ENCODE results near the gene NET1. TPM values are rescaled to one million over a fixed set of nuclear protein-coding genes. Genes with fewer than 3 reads are reported as not detected.
A peak's percentile ranks its signal among the peaks of the same experiment; 100 is the strongest.

Gene NET1
- polyA plus RNA-seq, 1 of the 3 experiments (the other 2 are of a cell fraction): 4.7 TPM

DNA sequence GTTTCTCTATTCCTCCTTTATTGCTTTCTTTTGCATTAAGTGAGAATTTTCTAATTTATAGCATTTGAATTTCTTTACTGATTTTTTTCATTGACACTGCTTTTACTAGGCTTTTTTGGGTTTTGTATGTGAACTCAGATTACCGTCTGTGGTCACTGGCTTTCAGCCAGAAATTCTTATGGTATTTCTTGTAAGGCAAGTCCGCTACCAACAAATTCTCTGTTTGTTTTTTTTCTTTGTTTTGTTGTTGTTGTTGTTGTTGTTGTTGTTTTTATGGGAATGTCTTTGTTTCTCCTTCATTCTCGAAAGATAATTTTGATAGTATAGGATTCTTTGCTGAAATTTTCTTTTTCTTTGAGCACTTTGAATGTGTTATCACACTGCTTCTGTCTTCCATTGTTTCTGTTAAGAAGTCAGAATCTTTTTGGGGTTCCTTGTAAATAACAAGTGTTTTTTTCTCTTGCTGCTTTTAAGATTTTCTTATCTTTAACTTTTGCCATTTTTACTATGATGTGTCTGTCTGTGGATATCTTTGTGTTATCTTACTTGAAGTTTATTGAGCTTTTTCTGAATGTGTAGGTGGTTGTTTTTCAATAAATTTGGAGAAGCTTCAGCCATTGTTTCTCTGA is 7.2 kb downstream of the NET1 start:
- Histone ChIP-seq H3K79me2 (ENCODE audit: insufficient read depth) (peaks cover 96% of the 10 kb centered on the region), H3K9me2 (no peaks in the 10 kb centered on the region), H3K27me3 (ENCODE audit: insufficient read depth) (no peaks in the 10 kb centered on the region), H2AFZ (ENCODE audit: low read depth) (no peak overlapping the region), H3K4me1 (ENCODE audit: control insufficient read depth in 1 of 2, insufficient read depth in 2 of 2, low read depth in 1 of 2, low read length in 1 of 2) (peaks cover 0 to 9% of the 10 kb centered on the region in 2 experiments; a peak in 2 of 4 replicates), H3K27ac (ENCODE audit: low read depth in 2 of 2, low read length in 1 of 2) (no peak overlapping the region), H4K20me1 (ENCODE audit: insufficient read depth) (no peaks in the 10 kb centered on the region), H3F3A (replicated peaks; ENCODE audit: insufficient read depth) (peaks cover 6% of the 10 kb centered on the region), H3K4me2 (no peak overlapping the region), H3K9ac (no peak overlapping the region), H3K4me3 (ENCODE audit: low read depth in 2 of 2, low read length in 1 of 2) (no peak overlapping the region), H3K36me3 (replicated peaks in 1 of 2; ENCODE audit: control insufficient read depth in 1 of 2, insufficient read depth in 2 of 2, low read length in 1 of 2) (peaks cover 0 to 19% of the 10 kb centered on the region in 2 experiments), H3K9me3 (peaks cover 16% of the 10 kb centered on the region)
- TF ChIP-seq TAF1 (IDR thresholded peaks at IDR 0.05; ENCODE audit: borderline replicate concordance, low read depth, low read length): no peak
- no peak for TF ChIP-seq TEAD4 (IDR thresholded peaks at IDR 0.05; ENCODE audit: borderline replicate concordance, insufficient read depth)
- TF ChIP-seq, protein P1, sequence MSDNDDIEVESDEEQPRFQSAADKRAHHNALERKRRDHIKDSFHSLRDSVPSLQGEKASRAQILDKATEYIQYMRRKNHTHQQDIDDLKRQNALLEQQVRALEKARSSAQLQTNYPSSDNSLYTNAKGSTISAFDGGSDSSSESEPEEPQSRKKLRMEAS (IDR thresholded peaks at IDR 0.05; ENCODE audit: low read depth): no peak
- TF ChIP-seq MXI1 (IDR thresholded peaks at IDR 0.05; ENCODE audit: low read depth, low read length): no peak
- WGBS (ENCODE audit: low lambda C conversion rate): 95% methylated on average over 3 of the region's 3 CpGs
- CTCF ChIA-PET: interaction anchor here (2.2 to 3.5 kb wide), 2 partner anchors 15 to 23 kb away, joined by 7 to 13 read pairs; no protein-coding TSS in a partner anchor
- no peak for DNase-seq
- POLR2A ChIA-PET: no interaction called here

DNA sequence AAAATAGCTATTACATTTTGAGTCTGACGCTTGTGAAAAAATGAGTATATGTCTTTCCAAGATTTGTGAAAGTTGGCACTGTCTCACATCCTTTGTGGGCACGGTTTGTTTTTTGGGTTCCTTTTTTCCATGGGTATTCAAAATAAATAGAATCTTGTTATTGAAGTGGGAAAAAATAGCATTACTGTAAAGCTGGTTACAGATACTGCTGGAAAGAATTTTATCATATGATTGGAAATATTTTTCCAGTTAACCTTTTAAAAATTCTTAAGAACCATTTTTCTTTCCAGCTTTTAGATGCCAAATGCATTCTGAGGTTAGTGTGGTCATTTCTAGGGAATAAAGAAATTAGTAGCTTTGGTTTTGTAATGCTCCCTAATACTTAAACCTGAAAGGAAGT is 11.4 kb downstream of the NET1 start:
- no peak overlapping the region for H3K4me2 ChIP-seq
- peaks cover 0 to 18% of the 10 kb centered on the region in 2 experiments for H3K36me3 ChIP-seq (replicated peaks in 1 of 2; ENCODE audit: control insufficient read depth in 1 of 2, insufficient read depth in 2 of 2, low read length in 1 of 2)
- no peak overlapping the region for H3K9ac ChIP-seq
- H3K4me3 ChIP-seq (ENCODE audit: low read depth in 2 of 2, low read length in 1 of 2): no peak overlapping the region
- peaks cover 6% of the 10 kb centered on the region for H3F3A ChIP-seq (replicated peaks; ENCODE audit: insufficient read depth)
- 53% methylated on average over 2 of the region's 2 CpGs for WGBS (ENCODE audit: low lambda C conversion rate)
- H3K79me2 ChIP-seq (ENCODE audit: insufficient read depth): peaks cover 81% of the 10 kb centered on the region
- TF ChIP-seq MXI1 (IDR thresholded peaks at IDR 0.05; ENCODE audit: low read depth, low read length): no peak
- TF ChIP-seq, protein P2, sequence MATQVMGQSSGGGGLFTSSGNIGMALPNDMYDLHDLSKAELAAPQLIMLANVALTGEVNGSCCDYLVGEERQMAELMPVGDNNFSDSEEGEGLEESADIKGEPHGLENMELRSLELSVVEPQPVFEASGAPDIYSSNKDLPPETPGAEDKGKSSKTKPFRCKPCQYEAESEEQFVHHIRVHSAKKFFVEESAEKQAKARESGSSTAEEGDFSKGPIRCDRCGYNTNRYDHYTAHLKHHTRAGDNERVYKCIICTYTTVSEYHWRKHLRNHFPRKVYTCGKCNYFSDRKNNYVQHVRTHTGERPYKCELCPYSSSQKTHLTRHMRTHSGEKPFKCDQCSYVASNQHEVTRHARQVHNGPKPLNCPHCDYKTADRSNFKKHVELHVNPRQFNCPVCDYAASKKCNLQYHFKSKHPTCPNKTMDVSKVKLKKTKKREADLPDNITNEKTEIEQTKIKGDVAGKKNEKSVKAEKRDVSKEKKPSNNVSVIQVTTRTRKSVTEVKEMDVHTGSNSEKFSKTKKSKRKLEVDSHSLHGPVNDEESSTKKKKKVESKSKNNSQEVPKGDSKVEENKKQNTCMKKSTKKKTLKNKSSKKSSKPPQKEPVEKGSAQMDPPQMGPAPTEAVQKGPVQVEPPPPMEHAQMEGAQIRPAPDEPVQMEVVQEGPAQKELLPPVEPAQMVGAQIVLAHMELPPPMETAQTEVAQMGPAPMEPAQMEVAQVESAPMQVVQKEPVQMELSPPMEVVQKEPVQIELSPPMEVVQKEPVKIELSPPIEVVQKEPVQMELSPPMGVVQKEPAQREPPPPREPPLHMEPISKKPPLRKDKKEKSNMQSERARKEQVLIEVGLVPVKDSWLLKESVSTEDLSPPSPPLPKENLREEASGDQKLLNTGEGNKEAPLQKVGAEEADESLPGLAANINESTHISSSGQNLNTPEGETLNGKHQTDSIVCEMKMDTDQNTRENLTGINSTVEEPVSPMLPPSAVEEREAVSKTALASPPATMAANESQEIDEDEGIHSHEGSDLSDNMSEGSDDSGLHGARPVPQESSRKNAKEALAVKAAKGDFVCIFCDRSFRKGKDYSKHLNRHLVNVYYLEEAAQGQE (IDR thresholded peaks at IDR 0.05; ENCODE audit: low read depth, low read length): no peak
- TF ChIP-seq RCOR1 (IDR thresholded peaks at IDR 0.05; ENCODE audit: low read length): no peak
- TF ChIP-seq TCF12 (IDR thresholded peaks at IDR 0.05): no peak
- TF ChIP-seq, protein P3, sequence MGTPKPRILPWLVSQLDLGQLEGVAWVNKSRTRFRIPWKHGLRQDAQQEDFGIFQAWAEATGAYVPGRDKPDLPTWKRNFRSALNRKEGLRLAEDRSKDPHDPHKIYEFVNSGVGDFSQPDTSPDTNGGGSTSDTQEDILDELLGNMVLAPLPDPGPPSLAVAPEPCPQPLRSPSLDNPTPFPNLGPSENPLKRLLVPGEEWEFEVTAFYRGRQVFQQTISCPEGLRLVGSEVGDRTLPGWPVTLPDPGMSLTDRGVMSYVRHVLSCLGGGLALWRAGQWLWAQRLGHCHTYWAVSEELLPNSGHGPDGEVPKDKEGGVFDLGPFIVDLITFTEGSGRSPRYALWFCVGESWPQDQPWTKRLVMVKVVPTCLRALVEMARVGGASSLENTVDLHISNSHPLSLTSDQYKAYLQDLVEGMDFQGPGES (IDR thresholded peaks at IDR 0.05; ENCODE audit: low read depth, low read length): no peak
- TF ChIP-seq NRF1 (IDR thresholded peaks at IDR 0.05; ENCODE audit: low read depth, low read length): no peak
- TF ChIP-seq, protein P4, sequence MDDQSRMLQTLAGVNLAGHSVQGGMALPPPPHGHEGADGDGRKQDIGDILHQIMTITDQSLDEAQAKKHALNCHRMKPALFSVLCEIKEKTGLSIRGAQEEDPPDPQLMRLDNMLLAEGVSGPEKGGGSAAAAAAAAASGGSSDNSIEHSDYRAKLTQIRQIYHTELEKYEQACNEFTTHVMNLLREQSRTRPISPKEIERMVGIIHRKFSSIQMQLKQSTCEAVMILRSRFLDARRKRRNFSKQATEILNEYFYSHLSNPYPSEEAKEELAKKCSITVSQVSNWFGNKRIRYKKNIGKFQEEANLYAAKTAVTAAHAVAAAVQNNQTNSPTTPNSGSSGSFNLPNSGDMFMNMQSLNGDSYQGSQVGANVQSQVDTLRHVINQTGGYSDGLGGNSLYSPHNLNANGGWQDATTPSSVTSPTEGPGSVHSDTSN (IDR thresholded peaks at IDR 0.05): no peak
- TF ChIP-seq RXRA (IDR thresholded peaks at IDR 0.05; ENCODE audit: borderline replicate concordance, low read depth): no peak
- TF ChIP-seq MEF2A (IDR thresholded peaks at IDR 0.05; ENCODE audit: borderline replicate concordance, low read depth): no peak
- TF ChIP-seq, protein P1 (IDR thresholded peaks at IDR 0.05; ENCODE audit: low read depth): no peak
- TF ChIP-seq, protein P5, sequence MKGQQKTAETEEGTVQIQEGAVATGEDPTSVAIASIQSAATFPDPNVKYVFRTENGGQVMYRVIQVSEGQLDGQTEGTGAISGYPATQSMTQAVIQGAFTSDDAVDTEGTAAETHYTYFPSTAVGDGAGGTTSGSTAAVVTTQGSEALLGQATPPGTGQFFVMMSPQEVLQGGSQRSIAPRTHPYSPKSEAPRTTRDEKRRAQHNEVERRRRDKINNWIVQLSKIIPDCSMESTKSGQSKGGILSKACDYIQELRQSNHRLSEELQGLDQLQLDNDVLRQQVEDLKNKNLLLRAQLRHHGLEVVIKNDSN (IDR thresholded peaks at IDR 0.05; ENCODE audit: borderline replicate concordance, low read depth): no peak
- ChIA-PET POLR2A (no interaction called here), CTCF (interaction anchor here (0.7 to 4.8 kb wide), 6 partner anchors 11 to 574 kb away, joined by 3 to 25 read pairs (median 4); partner anchors contain the start of gene NET1)
- H3K27me3 ChIP-seq (ENCODE audit: insufficient read depth): no peaks in the 10 kb centered on the region
- H3K9me2 ChIP-seq: no peaks in the 10 kb centered on the region
- H3K9me3 ChIP-seq: peaks cover 8% of the 10 kb centered on the region
- no peaks in the 10 kb centered on the region for H4K20me1 ChIP-seq (ENCODE audit: insufficient read depth)
- H3K27ac ChIP-seq (ENCODE audit: low read depth in 2 of 2, low read length in 1 of 2): peak overlapping the region in 1 of 2 experiments; percentile 21; a peak in 1 of 4 replicates
- DNase-seq: no peak
- H2AFZ ChIP-seq (ENCODE audit: low read depth): no peak overlapping the region
- peaks cover 0 to 9% of the 10 kb centered on the region in 2 experiments; a peak in 2 of 4 replicates for H3K4me1 ChIP-seq (ENCODE audit: control insufficient read depth in 1 of 2, insufficient read depth in 2 of 2, low read depth in 1 of 2, low read length in 1 of 2)
